Measurements from ENCODE around the gene ABHD1.
A peak's percentile ranks its signal among the peaks of the same experiment; 100 is the strongest.

The ABHD1 gene

DNA sequence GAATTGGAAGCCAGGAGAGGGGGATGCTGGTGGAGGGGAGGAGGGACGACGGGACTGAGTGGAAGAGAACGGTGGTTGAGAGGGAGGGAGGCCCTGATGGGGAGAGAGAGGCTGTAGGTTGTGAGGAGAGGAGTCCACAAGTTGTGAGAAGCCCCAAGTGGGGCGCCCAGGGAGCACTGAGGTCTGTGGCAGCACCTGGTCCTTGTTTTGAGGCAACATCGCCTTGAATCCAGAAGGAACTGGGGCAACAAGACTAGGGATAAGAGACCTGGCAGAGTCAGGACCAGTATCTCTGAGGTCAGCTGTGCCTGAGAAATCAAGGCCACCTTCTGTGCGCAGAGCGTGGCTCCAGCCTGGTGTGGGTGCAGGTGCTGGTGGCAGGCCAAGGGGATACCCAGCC lies 14.5 kb downstream of the ABHD1 start:
- DNase-seq, result no peak

DNA sequence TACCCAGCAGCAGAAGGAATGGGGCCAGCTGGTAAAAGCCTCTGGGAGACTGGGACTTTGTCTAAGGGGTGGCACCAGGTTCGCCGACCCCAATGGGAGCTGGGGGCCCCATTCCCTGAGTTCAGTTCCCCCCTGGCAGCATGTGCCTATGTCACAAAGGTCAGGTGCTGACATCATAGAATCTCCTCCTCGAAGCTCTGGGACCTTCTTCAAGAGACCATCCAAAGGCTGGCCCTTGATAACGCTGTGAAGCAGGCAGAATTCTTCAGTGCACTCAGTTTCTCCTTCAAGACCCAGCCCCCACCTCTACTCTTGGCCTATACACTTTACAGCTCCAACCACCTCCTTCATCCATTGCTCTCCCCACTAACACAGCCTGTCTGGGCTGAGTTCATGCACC lies 15.7 kb downstream of the ABHD1 start, which contains the start of gene PRR30:
Gene PRR30, minus strand, starts transcription at position 101 of the 400 bp plus-strand sequence. CDS start 1,081 bp downstream, outside the sequence.
- DNase-seq, result no peak

DNA sequence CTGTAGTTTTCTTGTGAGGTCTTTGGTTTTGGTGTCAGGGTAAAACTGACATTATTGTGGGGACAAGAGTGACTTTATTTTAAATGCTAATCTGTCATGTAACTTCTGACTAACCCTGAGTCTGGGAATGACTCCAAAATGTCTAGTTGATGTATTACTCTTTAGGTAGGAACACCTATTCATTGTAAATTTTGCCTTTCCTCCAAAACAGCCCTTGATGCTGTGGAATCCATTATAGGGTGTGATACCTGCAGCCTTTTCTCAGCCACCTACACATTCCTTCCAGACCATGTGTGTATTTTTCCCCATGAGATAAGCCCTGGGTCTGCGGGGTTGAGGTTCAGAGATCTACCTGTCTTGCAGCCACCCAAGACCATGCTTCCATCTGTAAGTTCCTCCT lies 19.7 kb downstream of the ABHD1 start:
- DNase-seq, result no peak

DNA sequence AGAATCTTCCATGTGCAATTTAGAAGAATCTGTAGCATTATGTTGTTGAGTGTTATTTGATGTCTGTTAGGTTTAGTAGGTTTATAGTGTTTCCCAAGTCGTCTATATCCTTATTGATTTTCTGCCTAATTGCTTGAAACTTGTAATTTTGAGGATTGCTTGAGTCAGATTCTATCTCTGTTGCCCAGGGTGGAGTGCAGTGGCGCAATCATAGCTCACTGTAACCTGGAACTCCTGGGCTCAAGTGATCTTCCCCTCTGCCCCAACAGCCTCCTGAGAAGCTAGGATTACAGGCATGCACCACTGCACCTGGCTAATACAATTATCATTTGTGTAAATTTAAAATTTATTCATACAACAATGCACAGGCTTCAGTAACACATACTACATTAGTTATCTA lies 22.1 kb downstream of the ABHD1 start:
- no peak for DNase-seq

GRCh38 chr2:27147935-27148334 lies 24.3 kb downstream of the ABHD1 start:
- no peak for DNase-seq

DNA sequence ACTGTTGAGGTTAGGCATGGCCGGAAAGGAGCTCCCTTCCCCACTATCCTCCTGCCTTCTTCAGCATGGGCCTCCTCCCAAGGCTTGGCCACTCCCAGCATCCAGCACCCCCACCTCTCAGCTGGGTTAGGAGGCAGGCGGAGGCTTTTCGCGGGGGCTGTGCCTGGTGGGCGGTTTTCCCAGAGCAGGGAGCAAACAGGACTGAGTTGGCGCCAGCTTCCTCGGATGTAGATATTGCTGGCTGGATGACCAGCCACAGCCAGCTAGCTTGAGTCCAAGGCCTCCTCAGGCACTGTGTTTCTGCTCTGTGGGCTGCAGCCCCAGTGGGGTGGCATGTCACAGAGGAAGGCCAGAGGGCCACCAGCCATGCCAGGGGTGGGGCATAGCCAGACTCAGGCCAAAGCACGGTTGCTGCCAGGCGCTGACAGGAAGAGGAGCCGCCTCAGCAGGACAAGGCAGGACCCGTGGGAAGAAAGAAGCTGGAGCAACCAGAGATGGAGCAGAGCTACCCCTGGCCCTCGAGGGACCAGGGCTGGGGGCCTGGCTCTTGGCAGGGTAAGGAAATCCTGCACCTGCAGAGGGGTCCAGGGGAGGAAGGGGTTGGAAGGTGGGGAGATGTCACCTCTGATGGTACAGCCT lies 25.3 kb downstream of the ABHD1 start, which contains the start of gene TCF23:
Gene TCF23, plus strand, starts transcription at position 204 of the 639 bp plus-strand sequence. Its CDS starts 130 bp downstream, at position 334.
- DNase-seq, result no peak

- DNase-seq, result no peak
These were observed 26.2 kb downstream of the ABHD1 start for GRCh38 chr2:27149570-27150405.

DNA sequence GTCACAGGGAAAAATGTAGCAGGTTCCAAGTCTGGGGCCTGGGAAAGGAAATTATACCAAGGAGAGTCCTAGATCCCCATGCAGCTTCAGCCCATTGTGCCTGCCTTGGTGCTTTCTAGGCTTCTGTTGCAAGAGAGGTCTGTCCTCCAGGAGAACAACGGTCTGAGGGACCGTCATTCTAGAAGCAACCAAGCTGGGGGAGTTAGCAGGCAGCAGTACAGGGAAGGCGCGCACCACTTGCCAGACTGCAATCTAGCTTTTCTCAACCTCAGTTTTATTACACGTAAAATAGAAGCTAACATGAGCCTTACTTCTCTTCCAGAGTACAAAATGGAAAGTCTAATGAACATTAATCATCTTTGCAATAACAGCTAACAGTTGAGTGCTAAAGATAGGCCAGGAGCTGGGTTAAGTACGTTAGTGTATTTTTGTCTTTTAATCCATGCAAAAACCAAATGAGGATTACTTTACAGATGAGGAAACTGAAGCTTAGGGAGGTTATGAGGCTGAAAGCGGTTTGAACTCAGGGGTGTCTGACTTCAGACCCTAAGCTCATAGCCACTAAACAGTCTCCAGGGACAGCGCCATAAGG lies 27.1 kb downstream of the ABHD1 start:
- DNase-seq, result no peak

GRCh38 chr2:27152102-27152795 lies 28.6 kb downstream of the ABHD1 start:
- DNase-seq, result no peak

DNA sequence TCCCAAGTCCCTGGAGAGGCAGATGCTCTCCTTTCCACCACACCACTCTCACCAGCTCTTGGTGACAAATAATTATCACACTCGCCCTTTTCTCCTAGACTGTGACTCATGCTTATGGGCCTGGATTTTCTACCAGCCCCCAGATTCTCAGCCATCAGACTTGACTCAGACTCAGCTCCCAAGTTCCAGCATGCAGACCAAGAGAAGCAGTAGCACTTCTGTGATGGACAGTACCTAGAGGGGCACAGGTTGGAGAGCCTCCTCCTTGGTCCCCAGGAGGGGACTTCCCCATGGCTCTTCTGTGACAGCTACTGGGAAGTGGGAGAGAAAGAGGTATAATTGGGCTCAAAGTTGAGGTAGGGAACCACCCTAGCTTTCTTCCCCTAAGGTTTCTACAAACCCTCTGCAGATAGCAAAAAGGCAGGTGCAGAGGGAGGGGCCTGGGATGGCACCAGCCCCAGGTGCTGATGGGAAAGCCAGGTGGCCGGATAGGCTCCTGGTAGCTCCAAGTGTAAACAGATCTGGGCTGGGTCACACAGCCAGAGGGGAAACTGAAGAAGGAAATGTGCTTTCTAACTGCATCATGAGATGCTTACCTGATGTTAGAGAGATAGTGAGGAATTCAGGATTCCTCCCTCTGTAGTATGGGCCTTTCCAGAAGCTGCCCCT lies 29.3 kb downstream of the ABHD1 start:
- DNase-seq, result no peak

GRCh38 chr2:27154488-27154887 lies 30.9 kb downstream of the ABHD1 start:
- DNase-seq, result no peak

DNA sequence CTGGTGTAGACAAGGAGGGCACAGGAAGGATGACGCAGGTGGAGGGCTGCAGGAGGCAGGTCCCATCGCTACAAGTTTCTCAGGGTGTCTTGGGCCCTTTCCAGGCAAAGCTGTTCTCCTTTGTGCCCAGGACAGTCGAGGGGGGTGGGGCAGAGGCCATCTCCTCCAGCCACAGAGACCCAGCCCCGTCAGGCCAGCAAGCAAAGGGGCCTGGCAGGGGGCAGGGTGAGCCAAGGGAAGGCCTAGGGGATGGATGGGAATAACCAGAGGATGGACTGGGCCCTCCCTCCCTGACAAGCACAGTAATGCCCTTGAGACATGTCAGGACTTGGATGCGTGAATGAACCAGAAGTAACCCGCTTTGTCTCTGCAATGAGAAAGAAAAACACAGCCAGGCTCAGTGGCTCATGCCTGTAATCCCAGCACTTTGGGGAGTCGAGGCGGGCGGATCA lies 31.5 kb downstream of the ABHD1 start:
- DNase-seq, result peak; percentile 12

- no peak for DNase-seq
These were observed 34.9 kb downstream of the ABHD1 start for GRCh38 chr2:27158468-27158867.

DNA sequence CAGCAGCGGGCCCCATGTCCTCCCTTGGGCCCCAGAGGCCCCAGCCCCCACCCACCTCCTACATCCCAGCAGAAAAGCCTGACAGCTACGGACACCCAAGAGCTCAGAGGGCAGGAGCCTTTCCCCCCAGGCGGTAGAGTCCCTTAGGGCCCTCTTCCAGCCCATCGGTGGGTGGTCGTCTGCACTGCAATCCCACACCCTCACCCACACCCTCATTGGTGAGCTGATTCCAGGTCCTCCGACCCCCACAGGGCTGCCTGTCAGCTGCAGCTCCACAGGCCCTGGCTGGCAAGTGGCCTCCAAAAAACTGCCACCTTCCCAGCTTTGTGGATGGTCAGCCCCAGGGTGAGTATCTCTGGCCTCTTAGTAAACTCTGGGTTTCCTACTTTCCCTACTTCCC lies 35.7 kb downstream of the ABHD1 start:
- DNase-seq, result no peak

GRCh38 chr2:27160191-27160590 lies 36.6 kb downstream of the ABHD1 start:
- no peak for DNase-seq

DNA sequence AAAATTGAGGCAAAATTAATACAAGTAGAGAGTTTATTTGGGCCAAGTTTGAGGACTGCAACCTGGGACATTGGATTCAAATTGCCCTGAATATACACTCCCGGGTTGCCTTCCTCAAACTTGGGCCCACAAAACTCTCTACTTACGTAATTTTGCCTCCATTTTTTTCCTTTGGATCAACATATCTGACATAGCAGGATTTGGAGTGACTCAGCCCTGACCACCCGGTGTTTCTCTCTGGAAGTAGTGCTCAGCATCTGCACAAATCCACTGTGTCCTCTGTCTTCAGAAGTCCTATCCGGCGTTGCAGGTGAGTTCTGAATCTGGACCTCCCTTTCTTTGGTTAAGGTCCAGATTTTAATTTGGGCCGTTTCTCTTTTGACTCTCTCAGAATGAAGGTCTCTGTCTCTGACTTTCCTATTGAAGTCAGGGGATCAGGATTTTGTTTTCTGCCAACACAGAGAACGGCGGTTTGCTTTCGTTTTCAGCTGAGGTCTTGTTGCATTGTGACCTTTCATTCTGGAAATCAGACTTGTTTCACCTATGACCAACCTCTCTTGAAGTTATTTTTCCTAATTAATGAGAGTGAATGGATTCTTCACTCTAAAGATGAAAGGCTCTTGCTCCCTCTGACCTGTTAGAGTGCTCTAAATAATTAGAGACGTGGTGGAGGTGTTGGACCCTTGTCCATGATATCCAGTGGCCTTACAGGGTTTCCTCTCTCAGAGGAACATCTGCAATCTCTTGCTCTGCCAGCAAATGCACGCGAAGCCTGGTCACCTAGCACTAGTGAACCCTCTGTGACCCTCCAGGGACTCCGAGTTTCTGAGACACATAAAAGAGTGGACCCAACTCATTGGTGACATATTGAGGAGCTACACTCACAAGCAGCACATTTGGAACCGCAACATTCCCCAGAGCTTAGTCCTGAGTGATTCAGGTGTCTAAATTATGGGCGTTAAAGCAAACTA lies 38.8 kb downstream of the ABHD1 start:
- no peak for DNase-seq

GRCh38 chr2:27164960-27165763 lies 41.5 kb downstream of the ABHD1 start:
- no peak for DNase-seq

- DNase-seq, result no peak
These were observed 47.1 kb downstream of the ABHD1 start for GRCh38 chr2:27170581-27171337.

DNA sequence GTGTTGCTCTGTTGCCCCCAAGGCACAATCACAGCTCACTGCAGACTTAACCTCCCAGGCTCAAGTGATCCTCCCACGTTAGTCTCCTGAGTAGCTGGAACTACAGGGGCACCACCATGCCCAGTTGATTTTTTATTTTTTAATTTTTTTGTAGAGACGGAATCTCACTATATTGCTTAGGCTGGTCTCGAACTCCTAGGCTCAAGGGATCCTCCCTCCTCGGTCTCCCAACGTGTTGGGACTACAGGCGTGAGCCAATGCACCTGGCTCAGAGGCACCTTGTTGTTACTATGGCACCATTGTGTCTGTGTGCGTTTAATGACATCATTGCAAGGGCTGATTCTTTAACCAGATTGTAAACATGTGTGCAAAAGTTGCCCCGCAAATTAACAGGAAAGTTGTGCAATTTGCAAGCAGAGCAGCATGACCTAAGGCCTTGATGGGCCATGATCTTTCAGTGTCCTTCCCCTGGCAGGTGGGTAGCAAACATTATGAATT lies 47.8 kb downstream of the ABHD1 start:
- DNase-seq, result no peak

Data from eye (tissue), 1 donor.